GM03348 (cell line): ENCODE results near the gene PPP6R2.
"Not testable (repeated sequence)": the region's sequence is repeated elsewhere in the genome, so short reads cannot be mapped to it uniquely, and the experiment has no call there.

ENCODE experiments used
- DNase-seq: peaks from one replicate; pipeline ENCODE4 v3.0.0; 2012; ENCODE audit warnings: low spot score

Gene PPP6R2

DNA sequence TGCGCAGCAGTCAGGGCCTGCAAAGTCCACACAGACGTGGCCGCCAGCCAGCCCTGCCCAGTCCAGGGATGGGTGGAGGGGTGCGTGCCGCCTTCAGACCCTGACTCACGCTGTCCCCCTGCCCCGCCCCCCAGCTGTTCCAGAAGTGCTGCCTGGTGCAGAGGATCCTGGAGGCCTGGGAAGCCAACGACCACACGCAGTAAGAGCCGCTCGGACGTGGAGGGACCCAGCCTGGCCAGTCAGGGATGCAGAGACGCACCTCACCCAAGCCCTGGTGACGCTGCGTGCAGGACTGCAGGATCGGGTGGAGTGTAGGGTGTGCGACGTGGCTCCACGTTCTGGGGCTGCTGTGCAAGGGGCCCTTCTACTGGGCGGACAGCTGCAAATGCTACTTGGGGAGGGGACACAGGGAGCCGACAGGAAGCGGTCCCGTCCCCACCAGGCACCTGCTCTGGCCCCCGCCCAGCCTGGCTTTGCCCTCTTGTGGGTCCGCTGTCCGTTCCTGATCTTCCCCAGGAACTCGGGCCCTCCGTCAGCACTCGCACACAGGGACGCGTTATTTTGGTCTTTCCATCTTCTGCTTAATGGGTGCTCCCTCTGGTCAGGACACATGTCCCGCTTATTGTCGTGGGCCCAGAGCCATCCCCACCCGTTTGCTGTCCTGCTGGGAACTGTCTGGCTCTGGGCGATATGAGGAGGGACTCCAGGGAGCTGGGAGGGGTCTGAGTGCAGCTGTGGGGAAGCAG, 89.2 kb downstream of the PPP6R2 start:
- no peak for DNase-seq

DNA sequence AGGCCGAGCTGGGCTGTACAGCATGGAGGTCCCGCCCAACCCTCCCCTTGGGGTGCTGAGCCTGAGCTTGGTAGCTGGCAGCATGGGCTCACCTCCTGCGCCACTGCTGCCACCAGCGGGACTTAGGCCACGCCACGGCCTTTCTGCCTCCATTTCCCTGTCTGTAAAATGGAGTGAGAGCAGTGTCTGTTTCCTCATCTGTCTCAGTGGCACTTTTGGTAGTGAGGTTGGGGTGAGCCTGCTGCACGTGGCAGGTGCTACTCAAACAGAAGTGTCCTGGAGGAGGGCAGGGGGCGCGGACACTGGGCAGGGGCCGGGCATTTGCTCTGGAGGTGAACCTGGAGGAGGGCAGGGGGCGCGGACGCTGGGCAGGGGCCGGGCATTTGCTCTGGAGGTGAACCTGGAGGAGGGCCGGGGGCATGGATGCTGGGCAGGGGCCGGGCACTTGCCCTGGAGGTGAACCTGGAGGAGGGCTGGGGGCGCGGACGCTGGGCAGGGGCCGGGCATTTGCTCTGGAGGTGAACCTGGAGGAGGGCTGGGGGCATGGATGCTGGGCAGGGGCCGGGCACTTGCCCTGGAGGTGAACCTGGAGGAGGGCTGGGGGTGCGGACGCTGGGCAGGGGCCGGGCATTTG, 89.9 kb downstream of the PPP6R2 start:
- not testable (repeated sequence) for DNase-seq

DNA sequence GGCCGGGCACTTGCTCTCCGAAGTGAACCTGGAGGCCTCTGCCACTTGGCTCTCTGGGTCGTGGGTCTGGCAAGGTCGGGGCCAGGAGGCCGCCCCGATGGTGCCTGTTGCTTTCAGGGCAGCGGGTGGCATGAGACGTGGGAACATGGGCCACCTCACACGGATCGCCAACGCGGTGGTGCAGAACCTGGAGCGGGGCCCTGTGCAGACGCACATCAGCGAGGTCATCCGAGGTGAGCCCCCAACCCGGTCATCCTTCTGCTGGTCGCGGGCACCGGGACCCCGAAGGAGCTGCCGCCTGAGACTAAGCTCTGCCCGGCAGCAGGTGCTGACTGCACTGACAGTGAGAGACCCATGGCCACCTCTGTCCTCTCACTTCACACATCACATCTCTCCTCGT, 91.7 kb downstream of the PPP6R2 start:
- DNase-seq, result no peak

DNA sequence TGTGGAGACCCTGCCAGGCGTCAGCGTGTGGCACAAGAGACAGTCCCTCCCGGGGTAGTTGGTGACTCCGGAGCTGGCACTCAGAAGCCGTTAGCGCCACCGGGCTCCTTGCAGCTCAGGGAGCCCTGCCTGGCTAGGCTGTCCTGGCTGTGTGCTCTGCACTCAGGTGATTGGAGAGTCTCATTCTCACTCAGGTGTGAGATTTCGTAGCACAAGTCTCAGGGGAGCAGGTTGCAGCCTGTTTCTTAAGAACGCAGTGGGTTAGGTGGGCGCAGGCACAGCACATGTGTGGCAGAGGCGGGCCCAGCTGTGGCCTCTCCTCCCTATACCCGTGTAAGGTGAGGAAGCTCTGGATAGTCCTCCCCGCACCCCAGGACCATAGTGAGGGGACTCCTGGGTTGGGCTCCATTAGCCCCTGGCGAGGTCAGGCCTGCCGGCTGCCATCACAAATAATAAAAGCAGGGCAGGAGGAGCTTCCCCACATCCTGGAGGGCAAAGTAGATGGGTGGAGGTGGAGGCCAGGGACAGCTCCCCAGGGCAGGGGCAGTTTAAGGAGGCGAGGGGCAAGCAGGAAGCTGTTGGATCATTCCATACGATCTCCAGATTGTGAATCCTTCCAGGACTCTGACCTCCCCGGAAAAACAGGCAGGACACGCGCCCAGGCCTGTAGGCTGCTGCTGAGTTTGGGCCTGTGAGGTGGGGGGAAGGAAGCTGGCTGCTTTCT, 92.3 kb downstream of the PPP6R2 start:
- no peak for DNase-seq

DNA sequence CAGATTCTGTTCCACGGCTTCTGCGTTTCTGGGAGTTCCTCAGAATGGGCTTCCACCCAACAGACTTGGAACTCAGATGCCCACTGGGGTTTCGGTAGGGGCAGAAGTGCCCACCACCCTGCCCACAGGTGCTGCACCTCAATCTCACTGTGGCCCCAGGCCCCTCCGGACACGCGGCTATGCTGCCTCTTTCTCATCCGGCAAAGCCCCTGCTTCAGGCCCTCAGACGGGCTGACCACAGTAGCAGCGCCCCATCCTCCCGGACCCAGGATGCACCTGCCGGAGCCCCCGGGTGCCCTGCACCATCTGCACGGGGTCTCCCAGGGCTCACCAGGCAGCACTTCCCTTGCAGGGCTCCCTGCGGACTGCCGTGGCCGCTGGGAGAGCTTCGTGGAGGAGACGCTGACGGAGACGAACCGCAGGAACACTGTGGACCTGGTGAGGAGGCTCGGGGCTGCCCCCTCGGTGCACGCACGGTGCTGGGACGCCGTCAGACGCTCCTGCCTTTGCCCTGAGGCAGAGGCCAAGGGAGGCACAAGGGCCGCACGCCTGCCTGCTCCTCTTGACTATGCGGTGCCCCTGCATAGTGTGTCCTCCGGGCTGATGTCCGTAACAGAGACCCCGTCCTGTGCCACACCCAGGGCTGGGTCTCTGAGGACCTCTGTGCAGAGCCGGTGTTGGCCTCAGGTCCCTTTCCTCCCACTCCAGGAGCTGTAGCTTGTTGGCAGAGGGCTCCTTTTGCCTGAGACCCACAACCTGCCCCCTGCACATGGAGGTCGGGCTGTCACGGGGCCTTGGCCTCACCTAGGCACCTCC, 93.1 kb downstream of the PPP6R2 start:
- DNase-seq, result no peak

DNA sequence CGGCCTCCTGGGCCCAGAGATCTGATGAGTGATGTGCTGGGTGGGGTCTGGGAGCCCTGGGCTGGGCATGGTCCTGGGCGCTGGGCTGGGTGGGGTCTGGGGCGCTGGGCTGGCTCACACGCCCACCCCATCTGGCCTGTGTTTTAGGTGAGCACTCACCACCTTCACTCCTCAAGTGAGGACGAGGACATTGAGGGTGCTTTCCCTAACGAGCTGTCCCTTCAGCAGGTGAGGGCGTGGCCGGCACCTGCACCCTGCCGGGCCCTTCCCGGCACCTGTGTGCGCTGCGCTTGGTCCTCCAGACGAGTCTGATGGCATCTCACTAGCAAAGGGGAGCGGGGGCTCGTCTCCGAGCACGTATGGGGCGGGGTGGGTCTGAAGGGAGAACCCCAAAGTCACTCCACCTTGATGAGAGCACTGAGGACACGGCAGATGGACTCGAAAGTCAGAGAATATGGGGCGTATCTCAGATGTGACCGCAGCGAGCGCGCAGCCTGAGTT, 93.8 kb downstream of the PPP6R2 start:
- DNase-seq, result no peak

DNA sequence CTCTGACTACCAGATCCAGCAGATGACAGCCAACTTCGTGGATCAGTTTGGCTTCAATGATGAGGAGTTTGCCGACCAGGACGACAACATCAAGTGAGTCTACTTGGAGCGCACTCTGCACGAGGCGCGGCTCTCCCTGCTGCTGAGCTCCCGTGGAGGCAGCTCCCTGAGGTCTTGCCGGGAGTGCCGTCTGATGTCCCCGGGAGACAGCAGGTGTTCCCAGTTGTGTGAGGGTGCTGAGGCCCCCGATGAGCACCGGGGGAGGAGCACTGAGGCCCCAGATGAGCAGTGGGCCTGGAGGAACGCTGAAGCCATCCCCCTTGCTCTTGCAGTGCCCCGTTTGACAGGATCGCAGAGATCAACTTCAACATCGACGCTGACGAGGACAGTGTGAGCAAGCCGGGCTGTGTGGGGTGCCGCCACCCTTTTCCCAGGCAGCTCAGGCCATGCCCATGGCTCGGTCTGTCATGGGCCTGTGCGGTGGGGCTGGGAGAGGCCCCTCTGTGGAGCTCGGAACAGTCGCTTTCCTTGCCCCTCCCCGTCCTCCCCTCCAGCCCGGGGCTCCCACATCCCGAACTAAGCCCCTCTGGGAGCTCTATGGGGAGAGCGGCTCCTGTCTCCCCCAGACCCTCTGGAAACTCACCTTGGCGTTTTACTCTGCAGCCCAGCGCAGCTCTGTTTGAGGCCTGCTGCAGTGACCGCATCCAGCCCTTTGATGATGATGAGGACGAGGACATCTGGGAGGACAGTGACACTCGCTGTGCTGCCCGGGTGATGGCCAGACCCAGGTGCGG, 94.6 kb downstream of the PPP6R2 start:
- no peak for DNase-seq

DNA sequence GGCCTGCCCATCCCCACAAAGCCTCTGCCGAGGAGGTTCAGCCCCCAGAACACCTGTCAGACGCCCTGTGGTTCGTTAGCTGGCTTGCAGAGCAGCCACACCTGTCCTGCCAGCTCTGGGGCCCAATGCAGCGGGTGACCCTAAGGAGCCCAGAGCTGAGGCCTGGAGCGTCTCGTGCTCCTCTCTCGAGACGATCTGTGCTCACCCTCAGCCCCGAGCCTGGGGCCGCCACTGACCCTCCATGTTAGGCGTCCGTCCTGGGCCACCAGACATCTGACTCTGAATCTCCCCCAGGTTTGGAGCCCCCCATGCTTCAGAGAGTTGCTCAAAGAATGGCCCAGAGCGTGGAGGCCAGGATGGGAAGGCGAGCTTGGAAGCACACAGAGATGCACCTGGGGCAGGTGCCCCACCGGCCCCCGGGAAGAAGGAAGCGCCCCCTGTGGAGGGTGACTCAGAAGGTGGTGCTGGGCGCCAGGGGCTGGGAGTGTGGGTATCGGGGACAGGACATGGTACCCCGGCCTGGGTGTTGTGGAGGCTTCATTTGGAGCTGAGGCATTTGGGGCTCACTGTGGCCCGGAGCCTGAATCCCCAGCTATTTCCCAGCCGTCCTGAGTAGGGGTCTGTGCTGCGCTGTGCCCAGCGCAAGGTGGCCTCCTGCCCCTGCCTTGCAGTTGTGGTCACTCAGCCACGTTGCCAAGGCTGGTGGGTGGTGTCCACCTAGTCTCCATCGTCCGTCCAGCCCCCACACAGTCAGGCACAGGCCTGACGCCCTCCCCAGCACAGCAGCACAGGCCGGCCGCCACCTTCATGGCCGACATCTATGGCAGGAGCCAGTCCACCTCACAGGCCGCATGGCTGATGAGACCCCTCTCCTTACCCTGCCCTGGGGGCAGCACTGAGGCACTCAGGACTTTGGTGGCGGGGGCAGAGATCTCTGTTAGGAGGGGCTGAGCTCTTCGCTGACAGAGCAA, 95.5 kb downstream of the PPP6R2 start:
- DNase-seq, result no peak

DNA sequence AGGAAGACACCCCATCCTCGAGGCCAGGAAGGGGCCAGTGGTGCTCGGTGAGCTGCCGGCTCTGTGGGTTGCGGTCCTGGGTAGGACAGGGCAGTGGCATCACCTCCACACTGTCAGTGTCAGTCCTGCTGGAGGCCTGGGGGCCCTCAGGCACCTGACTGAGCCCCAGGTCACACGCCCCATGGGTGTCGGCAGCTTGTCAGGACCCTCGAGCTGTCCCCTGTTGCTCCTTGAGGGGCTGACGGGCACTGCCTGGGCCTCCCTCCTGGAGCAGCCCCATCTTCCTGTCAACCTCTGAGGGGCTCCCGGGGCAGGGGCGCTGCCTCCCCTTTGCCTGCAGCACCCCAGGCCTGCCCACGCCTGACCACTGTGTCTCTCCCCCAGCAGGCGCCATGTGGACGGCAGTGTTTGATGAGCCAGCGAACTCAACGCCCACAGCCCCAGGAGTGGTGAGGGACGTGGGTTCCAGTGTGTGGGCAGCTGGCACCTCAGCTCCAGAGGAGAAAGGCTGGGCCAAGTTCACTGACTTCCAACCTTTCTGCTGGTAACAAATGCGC, 96.3 kb downstream of the PPP6R2 start:
- DNase-seq, result no peak

DNA sequence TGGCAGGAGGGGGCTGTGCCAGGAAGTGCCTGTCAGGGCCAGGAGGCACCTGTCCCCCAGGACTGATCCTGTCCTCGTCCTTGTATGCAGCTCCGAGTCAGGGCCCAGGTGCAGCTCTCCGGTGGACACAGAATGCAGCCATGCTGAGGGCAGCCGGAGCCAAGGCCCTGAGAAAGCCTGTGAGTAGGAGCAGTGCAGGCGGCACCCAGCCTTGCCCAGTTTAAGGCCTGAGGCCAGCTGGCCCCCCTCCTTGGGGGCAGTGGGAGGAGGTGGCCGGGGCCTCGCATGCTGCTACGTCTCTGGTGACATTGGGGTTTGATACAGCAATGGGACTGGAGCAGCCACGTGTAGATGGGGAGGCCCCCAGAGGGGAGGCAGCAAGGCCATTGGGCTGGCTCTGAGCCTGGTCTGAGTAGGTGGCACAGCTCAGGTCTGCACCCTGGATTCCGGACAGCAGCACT, 96.8 kb downstream of the PPP6R2 start:
- DNase-seq, result no peak

DNA sequence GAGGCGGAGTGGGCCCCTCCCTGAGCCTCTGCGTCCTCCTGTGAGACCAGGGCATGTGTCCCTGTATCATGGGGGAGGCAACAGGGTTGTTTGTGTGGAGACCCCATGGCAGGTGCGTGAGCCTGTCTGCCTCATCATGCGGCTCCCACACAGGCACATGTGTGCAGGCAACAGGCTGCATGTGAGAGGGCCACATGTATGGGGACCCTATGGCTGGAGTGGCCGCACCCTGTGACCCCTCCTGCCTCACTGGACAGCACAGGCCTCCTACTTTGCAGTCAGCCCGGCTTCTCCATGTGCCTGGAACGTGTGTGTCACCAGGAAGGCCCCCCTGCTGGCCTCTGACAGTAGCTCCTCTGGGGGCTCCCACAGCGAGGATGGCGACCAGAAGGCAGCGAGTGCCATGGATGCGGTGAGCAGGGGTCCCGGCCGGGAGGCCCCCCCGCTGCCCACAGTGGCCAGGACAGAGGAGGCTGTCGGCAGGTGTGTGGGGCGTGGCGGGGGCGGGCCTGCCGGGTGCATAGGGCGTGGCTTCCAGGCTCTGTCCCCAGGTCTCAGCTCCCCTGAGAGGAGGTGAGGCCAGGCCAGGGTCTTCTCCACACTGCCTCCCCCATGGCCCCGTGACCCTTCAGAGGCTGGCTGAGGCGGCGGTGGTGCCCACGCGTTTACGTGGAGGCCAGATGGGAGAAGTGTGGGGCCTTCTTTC, 97.6 kb downstream of the PPP6R2 start:
- no peak for DNase-seq

DNA sequence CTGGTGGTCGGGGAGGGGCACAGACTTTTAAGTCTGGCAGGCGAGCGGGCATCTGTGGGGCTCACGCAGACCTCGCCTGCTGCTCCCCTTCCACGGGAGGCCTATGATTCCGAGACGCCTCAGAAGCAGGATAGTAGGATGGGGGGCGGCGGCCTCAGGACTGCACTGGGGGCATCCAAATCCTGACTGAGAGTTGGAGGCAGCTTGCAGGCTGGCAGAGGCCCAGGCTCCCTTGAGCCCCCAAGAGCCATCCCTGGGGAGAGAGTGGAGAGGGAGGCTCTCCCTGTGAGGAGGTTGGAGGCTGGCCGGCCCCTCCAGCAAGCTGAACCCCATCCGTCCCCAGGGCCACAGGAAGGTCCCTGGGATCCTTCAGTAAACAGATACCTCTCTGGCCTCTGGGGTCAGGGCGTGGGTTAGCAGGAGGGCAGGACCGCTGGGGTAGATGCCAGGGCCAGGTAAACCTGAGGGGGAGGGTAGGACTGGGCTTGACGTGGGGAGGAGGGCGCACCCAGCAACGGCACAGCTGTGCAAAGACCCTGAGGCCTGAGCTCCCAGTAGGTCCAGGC, 98.4 kb downstream of the PPP6R2 start:
- no peak for DNase-seq

DNA sequence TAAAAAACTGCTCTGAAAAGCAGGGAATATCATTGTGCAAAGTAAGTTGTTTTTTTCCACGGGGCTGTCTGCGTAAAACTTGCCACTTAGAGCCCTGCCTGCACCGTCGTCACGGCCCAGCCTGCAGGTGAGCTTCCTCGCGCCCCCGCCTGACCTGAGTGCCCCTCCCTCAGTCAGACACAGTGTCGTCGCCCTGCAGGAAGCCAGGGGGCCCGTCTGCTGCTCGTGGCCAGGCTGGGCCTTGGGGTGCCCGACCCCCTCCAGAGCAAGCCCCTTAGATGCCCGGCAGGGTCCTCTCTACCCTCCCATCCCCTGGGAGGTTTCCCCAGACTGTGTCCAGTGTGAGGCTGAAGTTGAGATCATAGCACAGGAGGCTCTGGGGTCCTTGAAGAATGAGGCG, 100.1 kb downstream of the PPP6R2 start:
- no peak for DNase-seq

DNA sequence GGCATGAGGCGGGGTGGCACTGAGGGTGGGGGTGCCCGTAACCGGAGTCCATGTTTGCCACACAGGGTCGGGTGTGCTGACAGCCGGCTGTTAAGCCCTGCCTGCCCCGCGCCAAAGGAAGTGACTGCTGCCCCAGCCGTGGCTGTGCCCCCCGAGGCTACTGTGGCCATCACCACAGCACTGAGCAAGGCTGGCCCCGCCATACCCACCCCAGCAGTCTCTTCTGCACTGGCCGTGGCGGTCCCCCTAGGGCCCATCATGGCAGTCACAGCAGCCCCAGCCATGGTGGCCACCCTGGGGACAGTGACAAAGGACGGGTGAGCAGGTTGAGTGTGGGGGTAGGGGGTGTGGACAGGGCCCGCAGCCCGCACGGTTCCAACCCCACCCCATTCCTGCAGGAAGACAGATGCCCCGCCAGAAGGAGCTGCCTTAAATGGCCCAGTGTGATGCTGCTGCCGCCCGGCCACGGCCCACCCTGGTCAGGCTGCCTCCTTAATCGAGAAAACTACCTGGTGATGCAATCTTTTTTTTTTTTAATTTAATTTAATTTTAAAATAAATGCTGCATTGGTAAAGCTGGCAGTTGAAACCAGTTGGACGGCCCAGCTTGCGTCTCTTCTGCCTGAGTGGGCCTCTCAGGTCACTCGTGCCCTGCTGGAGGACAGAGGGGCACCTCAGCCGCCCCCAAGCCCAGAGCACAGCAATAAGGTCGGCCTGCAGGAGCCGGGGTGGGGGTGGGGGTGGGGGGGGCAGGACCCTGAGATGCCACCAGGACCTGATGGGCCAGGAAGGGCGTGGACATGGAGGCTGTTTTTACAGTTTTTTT, 100.9 kb downstream of the PPP6R2 start:
- DNase-seq, result no peak

DNA sequence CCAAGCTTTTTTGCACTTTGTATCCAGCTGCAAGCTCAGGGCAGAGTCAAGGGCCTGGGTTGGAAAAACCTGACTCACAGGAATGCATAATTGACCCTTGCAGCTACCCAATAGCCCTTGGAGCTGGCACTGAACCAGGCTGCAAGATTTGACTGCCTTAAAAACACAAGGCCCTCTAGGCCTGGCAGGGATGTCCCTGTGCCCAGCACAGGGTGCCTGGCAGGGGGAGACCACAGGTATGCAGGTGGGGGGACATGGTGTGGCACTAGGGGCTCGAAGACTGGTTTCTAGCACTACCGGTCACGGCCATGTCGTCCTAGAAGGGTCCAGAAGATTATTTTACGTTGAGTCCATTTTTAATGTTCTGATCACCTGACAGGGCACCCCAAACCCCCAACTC, 101.5 kb downstream of the PPP6R2 start:
- DNase-seq, result peak; percentile 74

DNA sequence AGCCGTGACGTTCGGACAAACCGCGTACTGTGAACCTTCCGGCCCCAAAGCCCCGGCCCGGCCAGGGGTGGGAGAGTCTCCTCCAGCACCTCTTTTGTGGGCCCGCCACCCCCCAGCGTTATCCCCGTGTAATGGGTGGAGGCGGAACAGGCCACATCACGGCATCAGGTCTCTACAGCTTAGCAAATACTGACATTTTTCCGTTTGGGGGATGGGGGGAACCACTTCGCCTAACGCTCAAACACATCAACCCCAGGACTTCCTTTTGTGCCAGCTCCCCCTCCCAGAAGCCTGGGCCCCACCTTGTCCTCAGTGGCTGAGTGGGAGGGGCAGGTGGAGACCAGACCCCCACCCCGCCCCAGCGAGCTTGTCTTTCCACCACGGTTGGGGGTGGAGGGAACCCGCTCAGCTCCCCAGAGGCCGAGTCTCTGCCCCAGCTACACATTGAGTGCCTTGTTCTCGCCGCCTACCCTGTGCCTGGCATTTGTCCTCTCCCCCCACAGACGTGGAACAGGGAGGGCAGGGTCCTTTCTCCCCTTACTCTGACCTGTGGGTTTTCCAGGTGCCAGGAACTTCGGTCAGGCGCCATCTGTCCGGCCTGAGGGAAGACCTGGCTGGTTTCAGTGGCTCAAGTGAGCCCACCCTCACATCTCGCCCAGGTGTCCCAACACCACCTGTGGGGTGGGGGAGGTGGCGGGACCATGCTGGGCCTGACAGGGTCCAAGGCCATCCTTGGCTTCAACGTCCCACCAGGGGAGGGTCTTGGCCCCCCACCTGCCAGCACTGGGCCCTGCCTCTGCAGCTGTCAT, 102.1 kb downstream of the PPP6R2 start:
- no peak for DNase-seq
